MM.1S (cell line): ENCODE data around the gene CADM2.

Experiments
- CTCF ChIP-seq: fragments of 300-600 bp; sonication (generic); IDR thresholded peaks from 2 replicates; pipeline ENCODE4 v1.5.1; 2016; ENCODE audit warnings: antibody characterized with exemption, low read length, mixed read lengths
- EZH2 ChIP-seq: fragments of 300-600 bp; sonication (generic); optimal IDR thresholded peaks from 2 replicates; pipeline ENCODE3; 2017; ENCODE audit warnings: low read depth, mild to moderate bottlenecking, antibody characterized with exemption, low read length, mixed read lengths

- TF ChIP-seq CTCF (peak; percentile 72), EZH2 (no peak)
Observed at GRCh38 chr3:85821130-85821756, 862.5 kb downstream of the CADM2 start.
